H1 (cell line): Measurements from ENCODE around the gene STEAP3. TPM values are rescaled to one million over a fixed set of nuclear protein-coding genes. Genes with fewer than 3 reads are reported as not detected.

Experiments used
- CBX8 ChIP-seq: fragments of 300-800, 300-1000 bp; sonication (generic); IDR thresholded peaks from 2 replicates; pipeline ENCODE4 v1.7.1; 2016; ENCODE audit warnings: low read depth, low read length, borderline replicate concordance
- E2F6 ChIP-seq: IDR thresholded peaks from 2 replicates; pipeline ENCODE4 v1.6.1; 2012; ENCODE audit warnings: inconsistent platforms
- EGR1 ChIP-seq: IDR thresholded peaks from 2 replicates; pipeline ENCODE4 v1.6.1; 2011; ENCODE audit warnings: low read depth, low read length, borderline replicate concordance
- TAF1 ChIP-seq: IDR thresholded peaks from 2 replicates; pipeline ENCODE4 v1.6.1; 2011; ENCODE audit warnings: mild to moderate bottlenecking, low read depth, low read length
- TAF7 ChIP-seq: optimal IDR thresholded peaks from 2 replicates; pipeline ENCODE3; 2011; ENCODE audit warnings: low read depth, mild to moderate bottlenecking, inconsistent platforms, low read length, moderate library complexity, borderline replicate concordance
- polyA plus RNA-seq, 7 experiments: library from polyadenylated mRNA; depleted of rRNA in 3 of 7; stranded (reverse) in 5 of 7; unstranded in 2 of 7; fragments of >200 nt in 5 of 7; fragments of 200-250 nt in 2 of 7; gene quantifications; 1 replicate in 5 of 7; 2 replicates in 1 of 7; 4 replicates in 1 of 7; pipeline versions ENCODE4 v1.2.1 to v1.2.3, GENCODE V29; 2011 to 2013; ENCODE audit warnings: missing spikeins in 2 of 7, mixed read lengths in 2 of 7
- total RNA-seq: library from RNA; stranded (reverse); fragmentation: NEBNext Ultra II Directional; extraction: Animal tissue kit (Norgen Biotek cat#: 25700); gene quantifications from 2 replicates; pipeline ENCODE4 v1.2.1, GENCODE V29; 2021

Gene STEAP3
- total and polyA plus RNA-seq, 2 of the 8 experiments (the other 6 are each of a cell fraction or from before 2014, with no cell fraction given), result 21.7 to 27.9 TPM

GRCh38 chr2:119224391-119225104, 914 bp downstream of the STEAP3 start (continued):
- TF ChIP-seq E2F6, result no peak
- TF ChIP-seq CBX8, result no peak
- no peak for TF ChIP-seq EGR1
- no peak for TF ChIP-seq TAF7
- no peak for TF ChIP-seq TAF1
